Measurements from ENCODE around the gene PDE2A.

The PDE2A gene

DNA sequence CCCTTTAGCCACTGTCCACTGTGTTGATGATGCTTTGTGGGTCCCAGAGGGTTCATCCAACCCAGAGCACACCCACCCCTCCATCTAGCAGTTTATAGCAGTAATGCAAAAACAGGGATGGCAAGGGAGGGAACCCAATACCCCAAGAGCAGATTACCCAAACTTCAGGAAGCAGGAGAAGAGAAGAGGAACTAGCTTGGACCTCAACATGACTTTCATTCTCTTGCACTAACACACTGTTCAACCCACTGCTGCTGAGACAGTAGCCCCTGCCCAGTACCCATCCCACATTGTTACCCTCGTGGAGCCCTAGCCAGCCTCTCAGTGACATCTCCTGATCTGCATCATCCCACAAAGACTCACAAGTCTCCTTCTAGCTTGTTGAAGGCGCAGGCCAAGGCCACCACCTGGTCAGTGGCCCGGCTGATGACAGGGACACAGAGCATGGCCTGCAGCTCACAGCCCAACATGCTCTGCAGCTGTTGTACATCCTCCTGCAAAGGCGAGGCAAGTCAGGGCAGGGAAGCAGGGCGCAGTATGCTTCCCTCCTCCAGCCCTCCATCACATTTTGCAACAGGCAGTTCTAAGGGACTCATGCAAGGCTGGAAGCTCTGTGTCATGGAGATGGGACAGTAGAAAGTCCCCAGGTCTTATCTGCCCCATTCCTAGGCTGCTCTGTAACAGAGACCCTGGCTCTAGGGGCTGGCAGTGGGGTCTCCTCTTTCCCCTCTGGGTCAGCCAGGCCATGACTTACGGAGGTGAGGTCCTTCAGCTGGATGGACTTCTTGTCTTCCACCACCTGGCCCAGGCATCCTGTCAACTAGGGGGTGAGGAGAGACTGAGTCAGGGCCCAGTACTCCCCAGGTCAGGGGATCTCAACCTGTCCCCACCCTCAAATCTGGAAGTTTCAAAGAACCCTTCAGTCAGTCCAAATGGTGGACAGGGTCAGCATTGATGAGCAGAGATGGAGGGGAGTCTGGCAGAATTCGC, 85.5 kb downstream of the PDE2A start:
- TF ChIP-seq ZFP3 (CRISPR knock-in tag; IDR thresholded peaks at IDR 0.05) = no peak
- TF ChIP-seq, protein P1, sequence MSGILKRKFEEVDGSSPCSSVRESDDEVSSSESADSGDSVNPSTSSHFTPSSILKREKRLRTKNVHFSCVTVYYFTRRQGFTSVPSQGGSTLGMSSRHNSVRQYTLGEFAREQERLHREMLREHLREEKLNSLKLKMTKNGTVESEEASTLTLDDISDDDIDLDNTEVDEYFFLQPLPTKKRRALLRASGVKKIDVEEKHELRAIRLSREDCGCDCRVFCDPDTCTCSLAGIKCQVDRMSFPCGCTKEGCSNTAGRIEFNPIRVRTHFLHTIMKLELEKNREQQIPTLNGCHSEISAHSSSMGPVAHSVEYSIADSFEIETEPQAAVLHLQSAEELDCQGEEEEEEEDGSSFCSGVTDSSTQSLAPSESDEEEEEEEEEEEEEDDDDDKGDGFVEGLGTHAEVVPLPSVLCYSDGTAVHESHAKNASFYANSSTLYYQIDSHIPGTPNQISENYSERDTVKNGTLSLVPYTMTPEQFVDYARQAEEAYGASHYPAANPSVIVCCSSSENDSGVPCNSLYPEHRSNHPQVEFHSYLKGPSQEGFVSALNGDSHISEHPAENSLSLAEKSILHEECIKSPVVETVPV (CRISPR knock-in tag; IDR thresholded peaks at IDR 0.05) = no peak
- no peak for TF ChIP-seq ARNTL (CRISPR knock-in tag; IDR thresholded peaks at IDR 0.05; ENCODE audit: borderline replicate concordance, low read depth)
- no peak for TF ChIP-seq BACH2 (CRISPR knock-in tag; IDR thresholded peaks at IDR 0.05; ENCODE audit: borderline replicate concordance)
- TF ChIP-seq TOX (CRISPR knock-in tag; IDR thresholded peaks at IDR 0.05; ENCODE audit: borderline replicate concordance) = no peak
- no peak for TF ChIP-seq ZNF8 (CRISPR knock-in tag; IDR thresholded peaks at IDR 0.05)
- TF ChIP-seq SNAI2 (CRISPR knock-in tag; IDR thresholded peaks at IDR 0.05) = no peak
- no peak for TF ChIP-seq ZFP30 (CRISPR knock-in tag; IDR thresholded peaks at IDR 0.05)
- no peak for TF ChIP-seq GLIS3 (CRISPR knock-in tag; IDR thresholded peaks at IDR 0.05)
- no peak for TF ChIP-seq CSDC2 (CRISPR knock-in tag; IDR thresholded peaks at IDR 0.05)
- TF ChIP-seq ISL1 (CRISPR knock-in tag; IDR thresholded peaks at IDR 0.05) = no peak
- TF ChIP-seq PPARA (CRISPR knock-in tag; IDR thresholded peaks at IDR 0.05; ENCODE audit: borderline replicate concordance) = no peak
- TF ChIP-seq ZNF565 (CRISPR knock-in tag; conservative IDR thresholded peaks at IDR 0.05; ENCODE audit: low read depth) = no peak
- TF ChIP-seq, protein P2, sequence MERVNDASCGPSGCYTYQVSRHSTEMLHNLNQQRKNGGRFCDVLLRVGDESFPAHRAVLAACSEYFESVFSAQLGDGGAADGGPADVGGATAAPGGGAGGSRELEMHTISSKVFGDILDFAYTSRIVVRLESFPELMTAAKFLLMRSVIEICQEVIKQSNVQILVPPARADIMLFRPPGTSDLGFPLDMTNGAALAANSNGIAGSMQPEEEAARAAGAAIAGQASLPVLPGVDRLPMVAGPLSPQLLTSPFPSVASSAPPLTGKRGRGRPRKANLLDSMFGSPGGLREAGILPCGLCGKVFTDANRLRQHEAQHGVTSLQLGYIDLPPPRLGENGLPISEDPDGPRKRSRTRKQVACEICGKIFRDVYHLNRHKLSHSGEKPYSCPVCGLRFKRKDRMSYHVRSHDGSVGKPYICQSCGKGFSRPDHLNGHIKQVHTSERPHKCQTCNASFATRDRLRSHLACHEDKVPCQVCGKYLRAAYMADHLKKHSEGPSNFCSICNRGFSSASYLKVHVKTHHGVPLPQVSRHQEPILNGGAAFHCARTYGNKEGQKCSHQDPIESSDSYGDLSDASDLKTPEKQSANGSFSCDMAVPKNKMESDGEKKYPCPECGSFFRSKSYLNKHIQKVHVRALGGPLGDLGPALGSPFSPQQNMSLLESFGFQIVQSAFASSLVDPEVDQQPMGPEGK (CRISPR knock-in tag; IDR thresholded peaks at IDR 0.05; ENCODE audit: borderline replicate concordance) = no peak
- no peak for TF ChIP-seq RARB (CRISPR knock-in tag; IDR thresholded peaks at IDR 0.05)

DNA sequence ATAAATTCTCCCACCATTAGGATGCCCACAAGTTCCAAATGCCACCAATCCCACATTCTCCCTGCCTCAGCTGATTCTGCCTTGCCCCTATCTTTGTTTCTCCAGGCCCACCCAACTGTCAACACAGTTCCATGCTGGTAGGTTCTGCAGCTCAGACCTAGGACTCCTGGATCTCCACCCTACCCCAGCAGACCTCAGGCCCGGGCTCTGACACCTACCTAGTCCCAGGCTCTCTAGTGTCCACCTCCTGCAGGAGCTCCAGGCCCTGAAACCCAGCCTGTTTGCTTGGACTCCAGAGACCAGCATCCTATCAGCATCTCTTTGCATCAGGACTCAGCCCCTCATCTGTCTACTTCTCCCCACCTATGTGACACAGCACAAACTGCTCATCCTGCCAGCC, 86.5 kb downstream of the PDE2A start:
- no peak for ATAC-seq
- TF ChIP-seq, protein P3, sequence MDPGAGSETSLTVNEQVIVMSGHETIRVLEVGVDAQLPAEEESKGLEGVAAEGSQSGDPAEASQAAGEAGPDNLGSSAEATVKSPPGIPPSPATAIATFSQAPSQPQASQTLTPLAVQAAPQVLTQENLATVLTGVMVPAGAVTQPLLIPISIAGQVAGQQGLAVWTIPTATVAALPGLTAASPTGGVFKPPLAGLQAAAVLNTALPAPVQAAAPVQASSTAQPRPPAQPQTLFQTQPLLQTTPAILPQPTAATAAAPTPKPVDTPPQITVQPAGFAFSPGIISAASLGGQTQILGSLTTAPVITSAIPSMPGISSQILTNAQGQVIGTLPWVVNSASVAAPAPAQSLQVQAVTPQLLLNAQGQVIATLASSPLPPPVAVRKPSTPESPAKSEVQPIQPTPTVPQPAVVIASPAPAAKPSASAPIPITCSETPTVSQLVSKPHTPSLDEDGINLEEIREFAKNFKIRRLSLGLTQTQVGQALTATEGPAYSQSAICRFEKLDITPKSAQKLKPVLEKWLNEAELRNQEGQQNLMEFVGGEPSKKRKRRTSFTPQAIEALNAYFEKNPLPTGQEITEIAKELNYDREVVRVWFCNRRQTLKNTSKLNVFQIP (CRISPR knock-in tag; IDR thresholded peaks at IDR 0.05; ENCODE audit: borderline replicate concordance, low read depth) = no peak
- TF ChIP-seq ZFP30 (CRISPR knock-in tag; IDR thresholded peaks at IDR 0.05) = no peak
- TF ChIP-seq ZNF8 (CRISPR knock-in tag; IDR thresholded peaks at IDR 0.05) = no peak
- TF ChIP-seq OSR1 (CRISPR knock-in tag; IDR thresholded peaks at IDR 0.05) = no peak
- no peak for TF ChIP-seq TOX (CRISPR knock-in tag; IDR thresholded peaks at IDR 0.05; ENCODE audit: borderline replicate concordance)
- TF ChIP-seq, protein P1 (CRISPR knock-in tag; IDR thresholded peaks at IDR 0.05) = no peak
- TF ChIP-seq, protein P4, sequence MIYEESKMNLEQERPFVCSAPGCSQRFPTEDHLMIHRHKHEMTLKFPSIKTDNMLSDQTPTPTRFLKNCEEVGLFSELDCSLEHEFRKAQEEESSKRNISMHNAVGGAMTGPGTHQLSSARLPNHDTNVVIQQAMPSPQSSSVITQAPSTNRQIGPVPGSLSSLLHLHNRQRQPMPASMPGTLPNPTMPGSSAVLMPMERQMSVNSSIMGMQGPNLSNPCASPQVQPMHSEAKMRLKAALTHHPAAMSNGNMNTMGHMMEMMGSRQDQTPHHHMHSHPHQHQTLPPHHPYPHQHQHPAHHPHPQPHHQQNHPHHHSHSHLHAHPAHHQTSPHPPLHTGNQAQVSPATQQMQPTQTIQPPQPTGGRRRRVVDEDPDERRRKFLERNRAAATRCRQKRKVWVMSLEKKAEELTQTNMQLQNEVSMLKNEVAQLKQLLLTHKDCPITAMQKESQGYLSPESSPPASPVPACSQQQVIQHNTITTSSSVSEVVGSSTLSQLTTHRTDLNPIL (CRISPR knock-in tag; IDR thresholded peaks at IDR 0.05; ENCODE audit: low read depth) = no peak
- no peak for TF ChIP-seq TCF4 (CRISPR knock-in tag; IDR thresholded peaks at IDR 0.05; ENCODE audit: borderline replicate concordance)

More for the DNA sequence above, 85.5 kb downstream of the PDE2A start:
- no peak for ATAC-seq

DNA sequence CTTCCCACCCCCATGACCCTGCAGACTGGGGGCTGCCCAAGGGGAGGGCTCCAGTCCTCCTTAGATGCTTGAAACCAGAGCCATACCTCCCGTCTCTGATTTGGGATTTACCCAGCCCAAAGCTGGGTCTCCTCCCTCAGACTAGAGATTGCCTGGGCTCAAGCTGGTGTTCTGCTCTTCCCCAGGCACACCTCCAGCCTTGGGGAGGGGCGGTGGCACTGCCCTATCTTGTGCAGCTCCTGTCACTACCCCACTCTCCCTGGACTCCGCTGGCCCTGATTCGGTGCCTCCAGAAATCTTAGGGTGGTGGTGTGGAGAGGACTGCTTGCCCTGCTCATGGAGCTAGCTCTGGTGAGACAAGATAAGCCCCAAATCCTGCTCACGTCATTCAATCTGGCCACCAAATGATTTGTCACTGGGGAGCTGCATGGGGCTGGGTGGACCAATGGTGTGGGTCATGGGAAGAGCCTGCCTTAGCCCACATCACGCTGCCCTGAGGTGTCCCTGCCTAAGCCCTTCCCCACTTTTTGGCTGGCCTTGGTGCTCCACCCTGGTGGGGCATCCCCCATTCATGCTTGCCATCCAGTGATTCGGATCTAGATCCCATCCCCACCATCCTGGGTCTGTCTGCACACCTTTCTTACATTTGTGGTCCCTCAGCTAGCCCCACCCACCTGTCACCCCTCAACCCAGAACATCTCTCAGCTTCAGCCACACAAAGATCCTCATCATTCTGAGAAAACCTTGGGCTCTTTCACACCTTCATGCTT, 87.7 kb downstream of the PDE2A start:
- TF ChIP-seq ESRRG (CRISPR knock-in tag; IDR thresholded peaks at IDR 0.05) = no peak
- no peak for TF ChIP-seq TOX (CRISPR knock-in tag; IDR thresholded peaks at IDR 0.05; ENCODE audit: borderline replicate concordance)
- no peak for TF ChIP-seq ZFP30 (CRISPR knock-in tag; IDR thresholded peaks at IDR 0.05)
- ATAC-seq = no peak

All from SK-N-SH treated with all-trans-retinoic acid at 6 μM for 48 hours (cell line).